HepG2 (cell line): ENCODE results near the gene SERPIND1. TPM values are rescaled to one million over a fixed set of nuclear protein-coding genes. Genes with fewer than 3 reads are reported as not detected.

ENCODE experiments used
- AKAP8 ChIP-seq: sonication (generic); formaldehyde crosslinking; IDR thresholded peaks from 2 replicates; pipeline ENCODE4 v1.5.1; 2020; ENCODE audit warnings: mild to moderate bottlenecking, missing genetic modification reagents
- EP300 ChIP-seq, 3 experiments: sonication (generic) in 1 of 3; formaldehyde crosslinking in 1 of 3; IDR thresholded peaks; 2 replicates each; pipeline versions ENCODE4 v1.5.1 to v1.6.1; 2011 to 2020; ENCODE audit warnings: low read depth in 2 of 3, low read length in 2 of 3, borderline replicate concordance in 1 of 3, improper control_type of control experiment in 1 of 3, mild to moderate bottlenecking in 1 of 3, missing genetic modification reagents in 1 of 3, moderate library complexity in 1 of 3
- ISL2 ChIP-seq: sonication (generic); formaldehyde crosslinking; IDR thresholded peaks from 2 replicates; pipeline ENCODE4 v1.5.0; 2020; ENCODE audit warnings: missing genetic modification reagents
- MAF1 ChIP-seq: sonication (generic); formaldehyde crosslinking; IDR thresholded peaks from 2 replicates; pipeline ENCODE4 v1.5.0; 2020; ENCODE audit warnings: missing genetic modification reagents, borderline replicate concordance
- MAFF ChIP-seq: IDR thresholded peaks from 2 replicates; pipeline ENCODE4 v1.6.1; 2011; ENCODE audit warnings: low read depth, low read length, improper control_type of control experiment
- ZMYM2 ChIP-seq: sonication (generic); formaldehyde crosslinking; IDR thresholded peaks from 2 replicates; pipeline ENCODE4 v1.8.0; 2022; ENCODE audit warnings: mild to moderate bottlenecking, missing genetic modification reagents
- ZNF326 ChIP-seq: sonication (generic); formaldehyde crosslinking; IDR thresholded peaks from 2 replicates; pipeline ENCODE4 v1.4.0; 2020; ENCODE audit warnings: missing genetic modification reagents, borderline replicate concordance
- ZNF550 ChIP-seq: sonication (generic); formaldehyde crosslinking; IDR thresholded peaks from 2 replicates; pipeline ENCODE4 v1.4.0; 2020; ENCODE audit warnings: mild to moderate bottlenecking, missing genetic modification reagents, borderline replicate concordance
- ZNF562 ChIP-seq: sonication (generic); formaldehyde crosslinking; IDR thresholded peaks from 2 replicates; pipeline ENCODE4 v1.8.0; 2022; ENCODE audit warnings: missing genetic modification reagents, borderline replicate concordance
- ZNF563 ChIP-seq: sonication (generic); formaldehyde crosslinking; IDR thresholded peaks from 2 replicates; pipeline ENCODE4 v1.8.0; 2022; ENCODE audit warnings: mild to moderate bottlenecking, moderate library complexity, missing genetic modification reagents
- ZNF629 ChIP-seq: sonication (generic); formaldehyde crosslinking; conservative IDR thresholded peaks from 2 replicates; pipeline ENCODE4 v1.5.0; 2020; ENCODE audit warnings: missing genetic modification reagents
- ZNF883 ChIP-seq: sonication (generic); formaldehyde crosslinking; IDR thresholded peaks from 2 replicates; pipeline ENCODE4 v1.5.1; 2020; ENCODE audit warnings: mild to moderate bottlenecking, missing genetic modification reagents; ENCODE audit errors: not compliant biosample characterization
- polyA plus RNA-seq, 8 experiments: library from polyadenylated mRNA; depleted of rRNA in 3 of 8; stranded (reverse) in 7 of 8; unstranded in 1 of 8; fragments of >200 nt; fragmentation: Illumina TruSeq in 4 of 8; extraction: Trizol in 4 of 8; gene quantifications; 2 replicates each; pipeline versions ENCODE4 v1.2.1 to v1.2.3, GENCODE V29; 2011 to 2016; ENCODE audit warnings: low read depth in 4 of 8, missing spikeins in 1 of 8, mixed read lengths in 1 of 8; ENCODE audit not compliant: insufficient read depth in 1 of 8
- total RNA-seq, 5 experiments: library from RNA; depleted of rRNA; stranded (reverse); fragments of >200 nt; fragmentation: Illumina TruSeq; extraction: Trizol; gene quantifications; 2 replicates each; pipeline ENCODE4 v1.2.3, GENCODE V29; 2016; ENCODE audit warnings: low read depth in 1 of 5
- TF ChIP-seq, protein P1 (sequence below): sonication (generic); formaldehyde crosslinking; IDR thresholded peaks from 2 replicates; pipeline ENCODE4 v1.5.0; 2020; ENCODE audit warnings: missing genetic modification reagents
- TF ChIP-seq, protein P2 (sequence below): sonication (generic); formaldehyde crosslinking; IDR thresholded peaks from 2 replicates; pipeline ENCODE4; 2020; ENCODE audit warnings: missing genetic modification reagents, mild to moderate bottlenecking, borderline replicate concordance
- TF ChIP-seq, protein P3 (sequence below): sonication (generic); formaldehyde crosslinking; IDR thresholded peaks from 2 replicates; pipeline ENCODE4 v1.5.1; 2020; ENCODE audit warnings: missing genetic modification reagents, mild to moderate bottlenecking, borderline replicate concordance

Gene SERPIND1
- total and polyA plus RNA-seq, 2 of the 13 experiments (the other 11 are each of a cell fraction or from before 2014, with no cell fraction given), result 111 to 350 TPM

DNA sequence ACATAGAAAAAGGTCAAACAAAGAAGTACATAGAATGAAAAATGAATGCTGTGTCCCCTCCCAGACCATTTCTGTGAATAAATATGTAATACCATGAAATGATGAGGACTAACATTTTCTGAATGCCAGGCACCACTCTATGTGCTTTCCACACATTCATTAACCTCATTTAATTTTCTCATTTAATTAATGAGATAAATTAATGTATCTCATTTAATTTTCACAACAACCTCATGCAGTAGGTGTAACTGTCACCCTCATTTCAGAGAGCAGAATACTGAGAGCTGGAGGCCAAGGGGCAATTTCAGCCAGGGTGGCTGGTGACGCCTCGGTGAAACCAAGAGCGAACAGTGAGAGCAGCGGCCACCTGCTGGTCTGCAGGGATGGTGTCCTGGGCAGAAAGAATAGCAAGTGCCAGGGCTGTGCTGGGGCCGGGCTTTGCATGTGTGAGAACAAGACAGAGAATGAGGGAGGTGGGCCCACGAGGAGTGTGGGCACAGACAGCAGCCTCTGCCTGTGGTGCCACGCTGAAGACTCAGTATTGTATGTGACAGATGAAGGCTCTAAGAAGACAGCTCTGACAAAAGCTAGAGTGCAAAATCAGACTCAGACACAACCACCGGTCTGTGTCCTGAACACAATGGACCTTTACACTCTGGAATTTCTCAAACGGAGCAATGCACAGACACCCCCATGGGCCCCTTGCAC, 1.8 kb upstream of the SERPIND1 start (continued):
- TF ChIP-seq, protein P1, sequence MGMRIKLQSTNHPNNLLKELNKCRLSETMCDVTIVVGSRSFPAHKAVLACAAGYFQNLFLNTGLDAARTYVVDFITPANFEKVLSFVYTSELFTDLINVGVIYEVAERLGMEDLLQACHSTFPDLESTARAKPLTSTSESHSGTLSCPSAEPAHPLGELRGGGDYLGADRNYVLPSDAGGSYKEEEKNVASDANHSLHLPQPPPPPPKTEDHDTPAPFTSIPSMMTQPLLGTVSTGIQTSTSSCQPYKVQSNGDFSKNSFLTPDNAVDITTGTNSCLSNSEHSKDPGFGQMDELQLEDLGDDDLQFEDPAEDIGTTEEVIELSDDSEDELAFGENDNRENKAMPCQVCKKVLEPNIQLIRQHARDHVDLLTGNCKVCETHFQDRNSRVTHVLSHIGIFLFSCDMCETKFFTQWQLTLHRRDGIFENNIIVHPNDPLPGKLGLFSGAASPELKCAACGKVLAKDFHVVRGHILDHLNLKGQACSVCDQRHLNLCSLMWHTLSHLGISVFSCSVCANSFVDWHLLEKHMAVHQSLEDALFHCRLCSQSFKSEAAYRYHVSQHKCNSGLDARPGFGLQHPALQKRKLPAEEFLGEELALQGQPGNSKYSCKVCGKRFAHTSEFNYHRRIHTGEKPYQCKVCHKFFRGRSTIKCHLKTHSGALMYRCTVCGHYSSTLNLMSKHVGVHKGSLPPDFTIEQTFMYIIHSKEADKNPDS (CRISPR knock-in tag), result no peak
- TF ChIP-seq MAFF (no peak), MAF1 (CRISPR knock-in tag) (no peak), ZNF563 (CRISPR knock-in tag) (no peak; the same call in 1 of the 2 replicates), ZMYM2 (CRISPR knock-in tag) (no peak), ZNF550 (CRISPR knock-in tag) (no peak), EP300 (IDR thresholded peaks at IDR 0.05; ENCODE audit: low read depth in 2 of 2, low read length in 2 of 2) (peak in 1 of 2 experiments; percentile 22; a peak in 1 of 4 replicates), EP300 (CRISPR knock-in tag; IDR thresholded peaks at IDR 0.05; ENCODE audit: borderline replicate concordance) (no peak), ZNF326 (CRISPR knock-in tag) (no peak), ZNF883 (no peak), ZNF629 (CRISPR knock-in tag) (no peak; the same call in 1 of the 2 replicates), AKAP8 (CRISPR knock-in tag) (no peak), ZNF562 (CRISPR knock-in tag) (no peak), ISL2 (CRISPR knock-in tag) (no peak)
- TF ChIP-seq, protein P2, sequence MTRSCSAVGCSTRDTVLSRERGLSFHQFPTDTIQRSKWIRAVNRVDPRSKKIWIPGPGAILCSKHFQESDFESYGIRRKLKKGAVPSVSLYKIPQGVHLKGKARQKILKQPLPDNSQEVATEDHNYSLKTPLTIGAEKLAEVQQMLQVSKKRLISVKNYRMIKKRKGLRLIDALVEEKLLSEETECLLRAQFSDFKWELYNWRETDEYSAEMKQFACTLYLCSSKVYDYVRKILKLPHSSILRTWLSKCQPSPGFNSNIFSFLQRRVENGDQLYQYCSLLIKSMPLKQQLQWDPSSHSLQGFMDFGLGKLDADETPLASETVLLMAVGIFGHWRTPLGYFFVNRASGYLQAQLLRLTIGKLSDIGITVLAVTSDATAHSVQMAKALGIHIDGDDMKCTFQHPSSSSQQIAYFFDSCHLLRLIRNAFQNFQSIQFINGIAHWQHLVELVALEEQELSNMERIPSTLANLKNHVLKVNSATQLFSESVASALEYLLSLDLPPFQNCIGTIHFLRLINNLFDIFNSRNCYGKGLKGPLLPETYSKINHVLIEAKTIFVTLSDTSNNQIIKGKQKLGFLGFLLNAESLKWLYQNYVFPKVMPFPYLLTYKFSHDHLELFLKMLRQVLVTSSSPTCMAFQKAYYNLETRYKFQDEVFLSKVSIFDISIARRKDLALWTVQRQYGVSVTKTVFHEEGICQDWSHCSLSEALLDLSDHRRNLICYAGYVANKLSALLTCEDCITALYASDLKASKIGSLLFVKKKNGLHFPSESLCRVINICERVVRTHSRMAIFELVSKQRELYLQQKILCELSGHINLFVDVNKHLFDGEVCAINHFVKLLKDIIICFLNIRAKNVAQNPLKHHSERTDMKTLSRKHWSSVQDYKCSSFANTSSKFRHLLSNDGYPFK, result 0 out of 2 replicates have a peak, but pooled peaks have one; percentile 14
- TF ChIP-seq, protein P3, sequence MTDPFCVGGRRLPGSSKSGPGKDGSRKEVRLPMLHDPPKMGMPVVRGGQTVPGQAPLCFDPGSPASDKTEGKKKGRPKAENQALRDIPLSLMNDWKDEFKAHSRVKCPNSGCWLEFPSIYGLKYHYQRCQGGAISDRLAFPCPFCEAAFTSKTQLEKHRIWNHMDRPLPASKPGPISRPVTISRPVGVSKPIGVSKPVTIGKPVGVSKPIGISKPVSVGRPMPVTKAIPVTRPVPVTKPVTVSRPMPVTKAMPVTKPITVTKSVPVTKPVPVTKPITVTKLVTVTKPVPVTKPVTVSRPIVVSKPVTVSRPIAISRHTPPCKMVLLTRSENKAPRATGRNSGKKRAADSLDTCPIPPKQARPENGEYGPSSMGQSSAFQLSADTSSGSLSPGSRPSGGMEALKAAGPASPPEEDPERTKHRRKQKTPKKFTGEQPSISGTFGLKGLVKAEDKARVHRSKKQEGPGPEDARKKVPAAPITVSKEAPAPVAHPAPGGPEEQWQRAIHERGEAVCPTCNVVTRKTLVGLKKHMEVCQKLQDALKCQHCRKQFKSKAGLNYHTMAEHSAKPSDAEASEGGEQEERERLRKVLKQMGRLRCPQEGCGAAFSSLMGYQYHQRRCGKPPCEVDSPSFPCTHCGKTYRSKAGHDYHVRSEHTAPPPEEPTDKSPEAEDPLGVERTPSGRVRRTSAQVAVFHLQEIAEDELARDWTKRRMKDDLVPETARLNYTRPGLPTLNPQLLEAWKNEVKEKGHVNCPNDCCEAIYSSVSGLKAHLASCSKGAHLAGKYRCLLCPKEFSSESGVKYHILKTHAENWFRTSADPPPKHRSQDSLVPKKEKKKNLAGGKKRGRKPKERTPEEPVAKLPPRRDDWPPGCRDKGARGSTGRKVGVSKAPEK (CRISPR knock-in tag), result peak; percentile 34; the same call in 1 of the 2 replicates
